ENCODE measurements around the gene TRAT1.
"Not testable (repeated sequence)": the region's sequence is repeated elsewhere in the genome, so short reads cannot be mapped to it uniquely, and the experiment has no call there.

TRAT1 gene

GRCh38 chr3:108822123-108822897 lies at the start of gene TRAT1:
Gene TRAT1, plus strand, starts transcription at chr3:108822786. Its CDS starts 142 bp downstream, at chr3:108822928.
- DNase-seq, result no peak

- no peak for DNase-seq
These were observed 46.9 kb upstream of the TRAT1 start for GRCh38 chr3:108775649-108776048.

GRCh38 chr3:108779496-108779895 lies 43.1 kb upstream of the TRAT1 start:
- DNase-seq, result no peak

GRCh38 chr3:108780235-108780634 lies 42.4 kb upstream of the TRAT1 start:
- no peak for DNase-seq

- DNase-seq, result no peak
These were observed 31.1 kb upstream of the TRAT1 start for GRCh38 chr3:108791473-108791872.

GRCh38 chr3:108804437-108804836 lies 18.1 kb upstream of the TRAT1 start:
- no peak for DNase-seq

GRCh38 chr3:108804966-108805365 lies 17.6 kb upstream of the TRAT1 start:
- no peak for DNase-seq

GRCh38 chr3:108806316-108806715 lies 16.3 kb upstream of the TRAT1 start:
- no peak for DNase-seq

GRCh38 chr3:108818404-108818803 lies 4.2 kb upstream of the TRAT1 start:
- no peak for DNase-seq

GRCh38 chr3:108820586-108820985 lies 2.0 kb upstream of the TRAT1 start:
- DNase-seq, result no peak

- no peak for DNase-seq
These were observed 641 bp downstream of the TRAT1 start for GRCh38 chr3:108823227-108823626.

GRCh38 chr3:108823803-108824202 lies 1.2 kb downstream of the TRAT1 start:
- DNase-seq, result not testable (repeated sequence)

- DNase-seq, result no peak
These were observed 4.0 kb downstream of the TRAT1 start for GRCh38 chr3:108826309-108827187.

GRCh38 chr3:108830381-108830780 lies 7.8 kb downstream of the TRAT1 start:
- DNase-seq, result no peak

- DNase-seq, result no peak
These were observed 8.5 kb downstream of the TRAT1 start for GRCh38 chr3:108830991-108831614.

- DNase-seq, result no peak
These were observed 11.0 kb downstream of the TRAT1 start for GRCh38 chr3:108833611-108834010.

- no peak for DNase-seq
These were observed 12.0 kb downstream of the TRAT1 start for GRCh38 chr3:108834551-108834950.

- no peak for DNase-seq
These were observed 12.5 kb downstream of the TRAT1 start for GRCh38 chr3:108835101-108835500.

GRCh38 chr3:108838436-108838835 lies 15.8 kb downstream of the TRAT1 start:
- DNase-seq, result no peak

GRCh38 chr3:108845709-108846293 lies 23.2 kb downstream of the TRAT1 start:
- DNase-seq, result no peak

- DNase-seq, result no peak
These were observed 24.6 kb downstream of the TRAT1 start for GRCh38 chr3:108847187-108847586.

- DNase-seq, result no peak
These were observed 26.5 kb downstream of the TRAT1 start for GRCh38 chr3:108849075-108849474.

GRCh38 chr3:108861401-108861800 lies 38.8 kb downstream of the TRAT1 start:
- no peak for DNase-seq
